ENCODE measurements around the gene STK31. TPM values are rescaled to one million over a fixed set of nuclear protein-coding genes. Genes with fewer than 3 reads are reported as not detected.
"Not testable (repeated sequence)": the region's sequence is repeated elsewhere in the genome, so short reads cannot be mapped to it uniquely, and the experiment has no call there.

The STK31 gene
- total RNA-seq, 3 donors from 2014 or later: 0.19 TPM; not detected in 2

- H3K27me3 Mint-ChIP-seq (ENCODE audit: low read depth): peaks cover 3% of the 10 kb centered on the region
- H3K36me3 Mint-ChIP-seq (ENCODE audit: insufficient read depth): peaks cover 5% of the 10 kb centered on the region
- no peak for ATAC-seq
- H3K4me3 Mint-ChIP-seq: no peak overlapping the region
- DNase-seq: no peak
- H3K9me3 Mint-ChIP-seq: peaks cover 31% of the 10 kb centered on the region
- no peaks in the 10 kb centered on the region for H3K4me1 Mint-ChIP-seq (ENCODE audit: low read depth)
Measured at GRCh38 chr7:23742051-23742450, 32.0 kb downstream of the STK31 start.

- peaks cover 31% of the 10 kb centered on the region for H3K9me3 Mint-ChIP-seq
- ATAC-seq: no peak
- H3K27me3 Mint-ChIP-seq (ENCODE audit: low read depth): peaks cover 3% of the 10 kb centered on the region
- no peak for DNase-seq
- H3K4me3 Mint-ChIP-seq: no peak overlapping the region
- no peaks in the 10 kb centered on the region for H3K4me1 Mint-ChIP-seq (ENCODE audit: low read depth)
- H3K36me3 Mint-ChIP-seq (ENCODE audit: insufficient read depth): peaks cover 5% of the 10 kb centered on the region
Measured at GRCh38 chr7:23743226-23743625, 33.2 kb downstream of the STK31 start.

DNA sequence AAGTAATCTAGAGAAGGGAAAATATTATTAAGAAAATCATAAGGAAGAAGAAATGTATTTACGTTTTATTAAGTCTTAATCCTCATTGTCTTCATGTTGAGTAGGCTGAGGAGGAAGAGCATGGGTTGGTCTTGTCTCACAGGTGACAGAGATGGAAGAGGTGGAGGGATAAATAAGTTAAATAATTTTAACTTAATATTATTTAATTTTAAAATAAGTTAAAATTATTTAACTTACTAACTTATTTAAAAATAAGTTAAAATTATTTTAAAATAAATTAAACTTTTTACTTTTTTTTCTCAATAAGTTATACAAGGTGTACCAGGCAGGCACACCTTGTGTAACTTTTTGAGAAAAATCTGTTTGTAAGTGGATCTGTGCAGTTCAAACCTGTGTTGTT lies 36.6 kb downstream of the STK31 start:
- no peak for ATAC-seq
- H3K27me3 Mint-ChIP-seq (ENCODE audit: low read depth): peaks cover 3% of the 10 kb centered on the region
- H3K9me3 Mint-ChIP-seq: peaks cover 31% of the 10 kb centered on the region
- H3K36me3 Mint-ChIP-seq (ENCODE audit: insufficient read depth): peaks cover 3% of the 10 kb centered on the region
- no peak overlapping the region for H3K4me3 Mint-ChIP-seq
- no peaks in the 10 kb centered on the region for H3K4me1 Mint-ChIP-seq (ENCODE audit: low read depth)
- no peak for DNase-seq

GRCh38 chr7:23751852-23752251 lies 41.8 kb downstream of the STK31 start:
- Mint-ChIP-seq H3K36me3 (ENCODE audit: insufficient read depth) (no peaks in the 10 kb centered on the region), H3K4me3 (no peak overlapping the region), H3K27me3 (ENCODE audit: low read depth) (peaks cover 3% of the 10 kb centered on the region), H3K4me1 (ENCODE audit: low read depth) (peaks cover 5% of the 10 kb centered on the region), H3K9me3 (no peaks in the 10 kb centered on the region)
- ATAC-seq: no peak
- no peak for DNase-seq

GRCh38 chr7:23758839-23759238 lies 48.8 kb downstream of the STK31 start:
- H3K27me3 Mint-ChIP-seq (ENCODE audit: low read depth); H3K9me3 Mint-ChIP-seq; H3K4me3 Mint-ChIP-seq; H3K36me3 Mint-ChIP-seq (ENCODE audit: insufficient read depth); ATAC-seq; DNase-seq: not testable (repeated sequence)
- H3K4me1 Mint-ChIP-seq (ENCODE audit: low read depth): peaks cover 12% of the 10 kb centered on the region

- no peak for DNase-seq
- H3K9me3 Mint-ChIP-seq: no peaks in the 10 kb centered on the region
- no peaks in the 10 kb centered on the region for H3K36me3 Mint-ChIP-seq (ENCODE audit: insufficient read depth)
- no peak overlapping the region for H3K4me3 Mint-ChIP-seq
- ATAC-seq: no peak
- no peaks in the 10 kb centered on the region for H3K27me3 Mint-ChIP-seq (ENCODE audit: low read depth)
- peaks cover 12% of the 10 kb centered on the region for H3K4me1 Mint-ChIP-seq (ENCODE audit: low read depth)
Measured at GRCh38 chr7:23759671-23760391, 49.8 kb downstream of the STK31 start.

DNA sequence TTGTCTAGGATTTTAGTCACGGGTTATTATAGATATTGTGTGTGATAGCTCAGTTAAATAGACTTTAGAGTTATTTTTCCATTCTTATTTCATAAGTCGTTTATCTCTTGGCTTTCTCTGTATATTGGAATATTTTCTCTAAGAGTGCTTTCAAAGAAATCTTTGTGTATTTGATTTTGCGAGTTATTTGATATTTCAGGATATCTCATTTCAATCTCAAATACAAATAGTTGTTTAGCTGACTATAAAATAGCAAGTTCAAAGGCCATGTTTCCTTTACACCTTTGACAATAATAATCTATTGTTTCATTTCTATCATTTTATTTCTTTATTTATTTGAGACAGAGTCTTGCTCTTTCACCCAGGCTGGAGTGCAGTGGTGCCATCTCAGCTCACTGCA lies 55.9 kb downstream of the STK31 start:
- H3K9me3 Mint-ChIP-seq: no peaks in the 10 kb centered on the region
- H3K36me3 Mint-ChIP-seq (ENCODE audit: insufficient read depth): no peaks in the 10 kb centered on the region
- ATAC-seq (no peak), DNase-seq (no peak)
- H3K27me3 Mint-ChIP-seq (ENCODE audit: low read depth): no peaks in the 10 kb centered on the region
- H3K4me1 Mint-ChIP-seq (ENCODE audit: low read depth): peaks cover 1% of the 10 kb centered on the region
- no peak overlapping the region for H3K4me3 Mint-ChIP-seq

DNA sequence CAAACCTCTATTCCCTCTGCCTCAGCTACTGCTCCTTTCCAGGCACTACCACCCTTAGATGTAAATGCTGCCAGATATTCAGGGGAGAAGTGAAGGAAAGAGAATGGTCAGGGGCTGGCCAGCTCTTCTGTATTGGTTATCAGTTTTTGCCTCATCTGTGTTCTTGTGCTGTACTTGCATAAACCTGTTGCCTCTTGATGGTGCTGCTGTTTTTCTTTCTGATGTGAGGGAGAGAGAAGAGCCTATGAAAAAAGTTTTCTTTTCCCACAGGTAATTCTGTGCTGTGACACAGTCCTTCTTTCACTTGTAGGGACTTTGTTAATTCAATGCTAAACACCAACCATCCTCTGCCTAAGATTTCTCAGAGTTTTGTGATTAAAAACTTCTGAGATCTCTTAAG lies 57.5 kb downstream of the STK31 start:
- DNase-seq: no peak
- Mint-ChIP-seq H3K36me3 (ENCODE audit: insufficient read depth) (no peaks in the 10 kb centered on the region), H3K4me3 (no peak overlapping the region), H3K9me3 (no peaks in the 10 kb centered on the region), H3K27me3 (ENCODE audit: low read depth) (no peaks in the 10 kb centered on the region), H3K4me1 (ENCODE audit: low read depth) (no peaks in the 10 kb centered on the region)
- no peak for ATAC-seq

- no peak for ATAC-seq
- Mint-ChIP-seq H3K4me3 (no peak overlapping the region), H3K4me1 (ENCODE audit: low read depth) (no peaks in the 10 kb centered on the region), H3K9me3 (no peaks in the 10 kb centered on the region), H3K27me3 (ENCODE audit: low read depth) (no peaks in the 10 kb centered on the region), H3K36me3 (ENCODE audit: insufficient read depth) (no peaks in the 10 kb centered on the region)
- DNase-seq: no peak
Measured at GRCh38 chr7:23768022-23768421, 58.0 kb downstream of the STK31 start.

GRCh38 chr7:23779185-23779800 lies 69.3 kb downstream of the STK31 start:
- not testable (repeated sequence) for H3K4me1 Mint-ChIP-seq (ENCODE audit: low read depth); ATAC-seq; H3K9me3 Mint-ChIP-seq; DNase-seq; H3K36me3 Mint-ChIP-seq (ENCODE audit: insufficient read depth); H3K27me3 Mint-ChIP-seq (ENCODE audit: low read depth); H3K4me3 Mint-ChIP-seq

GRCh38 chr7:23783115-23783514 lies 73.1 kb downstream of the STK31 start:
- ATAC-seq (no peak), DNase-seq (no peak)
- Mint-ChIP-seq H3K27me3 (ENCODE audit: low read depth) (no peaks in the 10 kb centered on the region), H3K36me3 (ENCODE audit: insufficient read depth) (peaks cover 1% of the 10 kb centered on the region), H3K4me1 (ENCODE audit: low read depth) (no peaks in the 10 kb centered on the region), H3K9me3 (no peaks in the 10 kb centered on the region), H3K4me3 (no peak overlapping the region)

GRCh38 chr7:23787272-23787671 lies 77.3 kb downstream of the STK31 start:
- H3K36me3 Mint-ChIP-seq (ENCODE audit: insufficient read depth): peaks cover 1% of the 10 kb centered on the region
- no peaks in the 10 kb centered on the region for H3K4me1 Mint-ChIP-seq (ENCODE audit: low read depth)
- no peaks in the 10 kb centered on the region for H3K27me3 Mint-ChIP-seq (ENCODE audit: low read depth)
- H3K9me3 Mint-ChIP-seq: no peaks in the 10 kb centered on the region
- H3K4me3 Mint-ChIP-seq: no peak overlapping the region
- DNase-seq: no peak
- no peak for ATAC-seq

DNA sequence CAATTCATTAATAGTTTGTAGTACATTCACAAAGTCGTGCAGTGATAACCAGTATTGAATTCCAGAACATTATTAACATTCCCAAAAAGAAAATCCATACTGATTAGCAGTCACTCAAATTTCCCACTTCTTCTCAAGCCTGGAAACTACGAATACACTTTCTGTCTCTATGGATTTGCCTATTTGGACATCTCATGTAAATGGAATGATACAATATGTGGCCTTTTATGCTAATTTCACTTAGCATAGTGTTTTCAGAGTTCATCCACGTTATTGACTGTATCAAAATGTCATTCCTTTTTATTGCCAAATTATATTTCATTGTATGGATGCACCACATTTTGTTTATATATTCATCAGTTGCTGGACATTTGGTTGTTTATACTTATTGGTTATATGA lies 78.8 kb downstream of the STK31 start:
- DNase-seq: no peak
- Mint-ChIP-seq H3K4me1 (ENCODE audit: low read depth) (no peaks in the 10 kb centered on the region), H3K27me3 (ENCODE audit: low read depth) (no peaks in the 10 kb centered on the region), H3K36me3 (ENCODE audit: insufficient read depth) (peaks cover 3% of the 10 kb centered on the region), H3K9me3 (peaks cover 12% of the 10 kb centered on the region), H3K4me3 (no peak overlapping the region)
- no peak for ATAC-seq

GRCh38 chr7:23791721-23792120 lies 81.7 kb downstream of the STK31 start:
- H3K4me1 Mint-ChIP-seq (ENCODE audit: low read depth): no peaks in the 10 kb centered on the region
- H3K4me3 Mint-ChIP-seq: no peak overlapping the region
- peaks cover 3% of the 10 kb centered on the region for H3K27me3 Mint-ChIP-seq (ENCODE audit: low read depth)
- ATAC-seq (no peak), DNase-seq (no peak)
- H3K9me3 Mint-ChIP-seq: peaks cover 27% of the 10 kb centered on the region
- H3K36me3 Mint-ChIP-seq (ENCODE audit: insufficient read depth): peaks cover 5% of the 10 kb centered on the region

DNA sequence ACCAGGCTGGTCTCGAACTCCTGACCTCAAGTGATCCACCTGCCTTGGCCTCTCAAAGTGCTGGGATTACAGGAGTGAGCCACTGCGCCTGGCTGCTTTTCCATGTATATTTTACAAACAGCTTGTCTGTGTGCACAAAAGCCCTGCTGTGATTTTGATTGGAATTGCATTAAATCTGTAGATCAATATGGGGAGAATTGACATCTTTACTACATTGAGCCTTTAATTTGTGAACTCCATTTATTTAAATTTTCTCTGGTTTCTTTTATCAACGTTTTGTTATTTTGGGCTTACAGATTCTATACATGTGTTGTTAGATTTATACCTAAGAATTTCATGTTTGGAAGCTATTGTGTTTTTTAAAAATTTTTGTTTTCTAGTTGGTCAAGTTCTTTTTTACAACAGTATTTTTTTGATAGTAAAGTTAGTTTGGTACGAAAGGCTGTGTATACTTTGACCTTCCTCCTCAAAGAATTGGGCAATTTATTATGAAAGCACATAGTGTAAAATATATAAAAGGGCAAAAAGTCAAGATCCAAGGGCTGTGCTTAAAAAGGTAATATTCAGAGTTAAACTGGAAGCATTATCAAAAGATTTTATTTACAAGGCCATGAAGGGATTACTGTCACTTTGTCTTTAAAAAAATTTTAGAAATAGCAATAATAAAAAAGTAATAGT lies 92.8 kb downstream of the STK31 start:
- Mint-ChIP-seq H3K36me3 (ENCODE audit: insufficient read depth) (no peaks in the 10 kb centered on the region), H3K27me3 (ENCODE audit: low read depth) (peaks cover 3% of the 10 kb centered on the region), H3K4me3 (no peak overlapping the region), H3K4me1 (ENCODE audit: low read depth) (no peaks in the 10 kb centered on the region), H3K9me3 (peaks cover under 1% of the 10 kb centered on the region)
- ATAC-seq (no peak), DNase-seq (no peak)

Data from activated T-cell treated with anti-CD3 and anti-CD28 coated beads, Interleukin-2, amount 50 U/mL, for 4 hours (primary cell).